ENCODE measurements around the gene LIPC.

GRCh38 chr15:58506783-58507668 lies 75.2 kb downstream of the LIPC start:
- TF ChIP-seq, protein P1, sequence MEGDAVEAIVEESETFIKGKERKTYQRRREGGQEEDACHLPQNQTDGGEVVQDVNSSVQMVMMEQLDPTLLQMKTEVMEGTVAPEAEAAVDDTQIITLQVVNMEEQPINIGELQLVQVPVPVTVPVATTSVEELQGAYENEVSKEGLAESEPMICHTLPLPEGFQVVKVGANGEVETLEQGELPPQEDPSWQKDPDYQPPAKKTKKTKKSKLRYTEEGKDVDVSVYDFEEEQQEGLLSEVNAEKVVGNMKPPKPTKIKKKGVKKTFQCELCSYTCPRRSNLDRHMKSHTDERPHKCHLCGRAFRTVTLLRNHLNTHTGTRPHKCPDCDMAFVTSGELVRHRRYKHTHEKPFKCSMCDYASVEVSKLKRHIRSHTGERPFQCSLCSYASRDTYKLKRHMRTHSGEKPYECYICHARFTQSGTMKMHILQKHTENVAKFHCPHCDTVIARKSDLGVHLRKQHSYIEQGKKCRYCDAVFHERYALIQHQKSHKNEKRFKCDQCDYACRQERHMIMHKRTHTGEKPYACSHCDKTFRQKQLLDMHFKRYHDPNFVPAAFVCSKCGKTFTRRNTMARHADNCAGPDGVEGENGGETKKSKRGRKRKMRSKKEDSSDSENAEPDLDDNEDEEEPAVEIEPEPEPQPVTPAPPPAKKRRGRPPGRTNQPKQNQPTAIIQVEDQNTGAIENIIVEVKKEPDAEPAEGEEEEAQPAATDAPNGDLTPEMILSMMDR (IDR thresholded peaks at IDR 0.05): no peak
- no peak for TF ChIP-seq POLR2A (IDR thresholded peaks at IDR 0.05)
